ENCODE measurements around the gene SLC25A34. TPM values are rescaled to one million over a fixed set of nuclear protein-coding genes. Genes with fewer than 3 reads are reported as not detected.

The SLC25A34 gene
- total RNA-seq (1 to 10 TPM; 1.6 to 4.2 TPM), polyA plus RNA-seq (1 to 10 TPM; 1.7 to 2.7 TPM)
- long read RNA-seq, donor 1, result 0 reads
- long read RNA-seq, donor 2, result 0 reads
- long read RNA-seq, donor 3, partial matches to known transcripts, result 0 of 1 reads
- long read RNA-seq, donor 3, other reads (novel, unspliced or antisense), result 0 of 1 reads
- long read RNA-seq, donor 4, result 0 reads
- long read RNA-seq, donor 5, partial matches to known transcripts, result 0 of 1 reads
- long read RNA-seq, donor 5, other reads (novel, unspliced or antisense), result 0 of 1 reads

DNA sequence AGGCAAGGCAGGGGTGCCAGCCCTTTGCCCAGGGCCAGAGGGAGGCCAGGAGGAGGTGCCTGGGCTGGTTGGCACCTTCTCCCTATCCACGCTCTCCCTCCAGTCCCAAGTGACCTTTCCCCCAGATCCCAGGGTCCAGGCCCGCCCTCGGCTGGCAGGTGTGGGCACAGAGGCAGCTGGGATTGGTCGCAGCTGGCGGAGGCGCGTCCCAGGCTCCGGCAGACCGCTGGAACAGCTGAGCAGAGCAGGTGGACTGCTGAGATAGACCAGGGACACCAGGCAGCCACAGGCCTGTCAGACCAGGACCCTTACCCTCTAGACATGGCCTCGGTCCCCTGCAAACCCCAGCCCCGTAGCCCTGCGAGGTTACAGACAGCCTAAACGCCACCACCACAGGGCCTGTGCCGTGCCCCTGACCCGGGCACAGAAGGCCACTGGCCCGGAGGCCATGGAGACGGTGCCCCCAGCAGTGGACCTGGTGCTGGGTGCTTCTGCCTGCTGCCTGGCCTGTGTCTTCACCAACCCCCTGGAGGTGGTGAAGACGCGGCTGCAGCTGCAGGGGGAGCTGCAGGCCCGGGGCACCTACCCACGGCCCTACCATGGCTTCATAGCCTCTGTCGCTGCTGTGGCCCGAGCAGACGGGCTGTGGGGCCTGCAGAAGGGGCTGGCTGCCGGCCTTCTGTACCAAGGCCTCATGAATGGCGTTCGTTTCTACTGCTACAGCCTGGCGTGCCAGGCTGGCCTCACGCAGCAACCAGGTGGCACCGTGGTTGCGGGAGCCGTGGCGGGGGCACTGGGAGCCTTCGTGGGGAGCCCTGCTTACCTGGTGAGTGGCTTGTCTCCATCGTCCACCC lies at the start of gene SLC25A34:
SLC25A34 (plus strand) TSS at position 221 of the 854 bp plus-strand sequence; CDS start at position 449, 228 bp downstream.
- Histone ChIP-seq H3K9ac (ENCODE audit: insufficient read depth in 1 of 2, low read length in 2 of 2) (no peak within 1 kb of the TSS), H3K36me3 (ENCODE audit: control insufficient read depth in 4 of 4, insufficient read depth in 4 of 4, low read length in 4 of 4) (peaks cover 0 to 35% (median 7%) of the 10 kb centered on the region in 4 donors), H3K4me1 (ENCODE audit: control insufficient read depth in 5 of 5, insufficient read depth in 5 of 5, low read length in 5 of 5) (peaks cover 0 to 14% (median 7%) of the 10 kb centered on the region in 5 donors), H3K9me3 (ENCODE audit: control insufficient read depth in 4 of 4, insufficient read depth in 3 of 4, low read length in 3 of 4) (no peaks in the 10 kb centered on the region), H3K4me3 (no peak within 1 kb of the TSS), H3K27me3 (ENCODE audit: control insufficient read depth in 3 of 3, insufficient read depth in 3 of 3, low read length in 2 of 3) (no peaks in the 10 kb centered on the region), H3K27ac (ENCODE audit: low read depth in 1 of 2, low read length in 1 of 2) (peak within 1 kb of the TSS; percentile 55 to 84)
- DNase-seq (peak in 1 of 3 donors; percentile 50), ATAC-seq (ENCODE audit: insufficient read depth, low FRiP score) (peak; percentile 35)
- TF ChIP-seq, protein P1, sequence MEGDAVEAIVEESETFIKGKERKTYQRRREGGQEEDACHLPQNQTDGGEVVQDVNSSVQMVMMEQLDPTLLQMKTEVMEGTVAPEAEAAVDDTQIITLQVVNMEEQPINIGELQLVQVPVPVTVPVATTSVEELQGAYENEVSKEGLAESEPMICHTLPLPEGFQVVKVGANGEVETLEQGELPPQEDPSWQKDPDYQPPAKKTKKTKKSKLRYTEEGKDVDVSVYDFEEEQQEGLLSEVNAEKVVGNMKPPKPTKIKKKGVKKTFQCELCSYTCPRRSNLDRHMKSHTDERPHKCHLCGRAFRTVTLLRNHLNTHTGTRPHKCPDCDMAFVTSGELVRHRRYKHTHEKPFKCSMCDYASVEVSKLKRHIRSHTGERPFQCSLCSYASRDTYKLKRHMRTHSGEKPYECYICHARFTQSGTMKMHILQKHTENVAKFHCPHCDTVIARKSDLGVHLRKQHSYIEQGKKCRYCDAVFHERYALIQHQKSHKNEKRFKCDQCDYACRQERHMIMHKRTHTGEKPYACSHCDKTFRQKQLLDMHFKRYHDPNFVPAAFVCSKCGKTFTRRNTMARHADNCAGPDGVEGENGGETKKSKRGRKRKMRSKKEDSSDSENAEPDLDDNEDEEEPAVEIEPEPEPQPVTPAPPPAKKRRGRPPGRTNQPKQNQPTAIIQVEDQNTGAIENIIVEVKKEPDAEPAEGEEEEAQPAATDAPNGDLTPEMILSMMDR (IDR thresholded peaks at IDR 0.05; ENCODE audit: control extremely low read depth, extremely low read depth), result no peak
- WGBS, 2 donors, result 78 to 85% methylated on average over 34 to 35 of the region's 35 CpGs

DNA sequence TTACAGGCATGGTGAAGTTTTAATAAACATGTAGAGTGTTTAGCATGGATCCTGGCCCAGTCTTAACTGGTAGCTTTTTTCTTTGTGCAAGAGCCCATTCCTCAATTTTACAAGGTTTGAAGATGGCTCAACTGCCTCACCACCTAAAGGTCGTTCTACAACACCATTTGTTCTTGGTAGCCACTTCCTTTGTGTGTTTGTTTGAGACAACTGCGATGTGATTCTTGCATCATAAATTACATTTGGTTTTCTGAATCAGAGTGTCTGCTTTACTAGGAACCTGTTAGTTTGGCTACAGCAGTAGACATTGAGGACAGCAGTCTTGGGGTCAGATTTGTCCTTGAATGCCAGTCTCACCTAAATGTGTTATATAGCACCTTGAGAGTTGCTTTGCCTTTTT lies 48.6 kb upstream of the SLC25A34 start:
- TF ChIP-seq, protein P1 (IDR thresholded peaks at IDR 0.05; ENCODE audit: control extremely low read depth, extremely low read depth), result no peak
- Histone ChIP-seq H3K27me3 (ENCODE audit: control insufficient read depth in 3 of 3, insufficient read depth in 3 of 3, low read length in 2 of 3) (no peaks in the 10 kb centered on the region), H3K27ac (ENCODE audit: low read depth in 1 of 2, low read length in 1 of 2) (no peak overlapping the region), H3K9ac (ENCODE audit: insufficient read depth in 1 of 2, low read length in 2 of 2) (no peak overlapping the region), H3K4me1 (ENCODE audit: control insufficient read depth in 5 of 5, insufficient read depth in 5 of 5, low read length in 5 of 5) (peaks cover 7 to 31% (median 17%) of the 10 kb centered on the region in 5 donors), H3K36me3 (ENCODE audit: control insufficient read depth in 4 of 4, insufficient read depth in 4 of 4, low read length in 4 of 4) (peaks cover 0 to 3% (median 1%) of the 10 kb centered on the region in 4 donors), H3K4me3 (no peak overlapping the region), H3K9me3 (ENCODE audit: control insufficient read depth in 4 of 4, insufficient read depth in 3 of 4, low read length in 3 of 4) (no peaks in the 10 kb centered on the region)
- ATAC-seq (ENCODE audit: insufficient read depth, low FRiP score) (no peak), DNase-seq (no peak)
- 35 to 47% methylated on average over 2 of the region's 2 CpGs for WGBS, 2 donors

DNA sequence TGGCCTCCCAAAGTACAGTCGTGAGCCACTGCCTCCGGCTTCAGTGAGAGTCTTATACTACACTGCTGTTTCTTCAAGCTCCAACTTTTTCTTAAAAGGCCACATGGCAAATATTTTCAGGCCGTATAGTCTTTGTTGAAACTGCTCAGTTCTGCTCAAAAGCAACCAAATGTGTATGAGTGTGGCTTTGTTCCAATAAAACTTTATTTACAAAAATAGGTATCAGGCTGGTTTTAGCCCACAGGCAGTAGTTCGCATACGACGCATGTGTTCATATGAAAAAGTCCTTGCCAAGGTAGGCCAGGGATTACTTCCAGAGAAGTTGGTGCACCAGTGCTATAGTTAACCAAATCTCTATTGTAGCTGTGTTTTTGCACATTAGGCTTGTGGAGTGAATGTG lies 45.7 kb upstream of the SLC25A34 start:
- no peak overlapping the region for H3K4me3 ChIP-seq
- H3K27ac ChIP-seq (ENCODE audit: low read depth in 1 of 2, low read length in 1 of 2), result no peak overlapping the region
- no peak overlapping the region for H3K9ac ChIP-seq (ENCODE audit: insufficient read depth in 1 of 2, low read length in 2 of 2)
- no peaks in the 10 kb centered on the region for H3K27me3 ChIP-seq (ENCODE audit: control insufficient read depth in 3 of 3, insufficient read depth in 3 of 3, low read length in 2 of 3)
- WGBS, 2 donors, result 96% methylated on average over 6 of the region's 6 CpGs
- TF ChIP-seq, protein P1 (IDR thresholded peaks at IDR 0.05; ENCODE audit: control extremely low read depth, extremely low read depth), result no peak
- no peaks in the 10 kb centered on the region for H3K9me3 ChIP-seq (ENCODE audit: control insufficient read depth in 4 of 4, insufficient read depth in 3 of 4, low read length in 3 of 4)
- peaks cover 0 to 3% (median 1%) of the 10 kb centered on the region in 4 donors for H3K36me3 ChIP-seq (ENCODE audit: control insufficient read depth in 4 of 4, insufficient read depth in 4 of 4, low read length in 4 of 4)
- H3K4me1 ChIP-seq (ENCODE audit: control insufficient read depth in 5 of 5, insufficient read depth in 5 of 5, low read length in 5 of 5), result peaks cover 4 to 28% (median 17%) of the 10 kb centered on the region in 5 donors
- DNase-seq (no peak), ATAC-seq (ENCODE audit: insufficient read depth, low FRiP score) (no peak)
